GM18519 (cell line): ENCODE measurements around the gene FAM200B.

ENCODE experiments used
- ATAC-seq: cut with Tn5 transposase; IDR thresholded peaks from one replicate; pipeline ENCODE4 v1.9.1; 2021; ENCODE audit warnings: mild to moderate bottlenecking, moderate library complexity; ENCODE audit not compliant: unreplicated experiment, low FRiP score

Gene FAM200B

GRCh38 chr4:15681372-15682241 is at the start of gene FAM200B:
Gene FAM200B, plus strand, starts transcription at chr4:15681827. Its CDS starts 5,151 bp downstream, at chr4:15686978.
- ATAC-seq = peak; percentile 82

- no peak for ATAC-seq
Observed at GRCh38 chr4:15636818-15637217, 44.8 kb upstream of the FAM200B start.

DNA sequence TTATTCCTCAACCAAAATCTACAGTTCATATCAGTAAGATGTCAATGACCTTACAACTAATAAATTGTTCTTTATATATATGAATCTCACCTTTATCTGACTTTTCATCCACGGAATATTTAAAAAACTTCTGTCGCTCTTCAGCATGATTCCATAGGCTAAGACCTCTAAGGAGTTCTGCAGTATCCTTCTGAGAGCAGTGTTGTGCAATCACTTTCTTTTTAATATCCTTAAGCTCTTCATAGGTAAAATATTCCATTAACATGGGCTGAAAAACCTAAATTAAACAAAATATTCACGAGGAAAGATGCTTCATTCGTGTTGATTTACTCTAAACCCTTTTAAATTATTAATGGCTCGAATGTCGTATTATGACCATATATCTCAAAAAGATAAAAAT is 43.2 kb upstream of the FAM200B start:
- ATAC-seq = no peak

GRCh38 chr4:15648600-15648999 is 33.0 kb upstream of the FAM200B start:
- ATAC-seq = peak; percentile 63

GRCh38 chr4:15649914-15650545 is 31.6 kb upstream of the FAM200B start:
- no peak for ATAC-seq

DNA sequence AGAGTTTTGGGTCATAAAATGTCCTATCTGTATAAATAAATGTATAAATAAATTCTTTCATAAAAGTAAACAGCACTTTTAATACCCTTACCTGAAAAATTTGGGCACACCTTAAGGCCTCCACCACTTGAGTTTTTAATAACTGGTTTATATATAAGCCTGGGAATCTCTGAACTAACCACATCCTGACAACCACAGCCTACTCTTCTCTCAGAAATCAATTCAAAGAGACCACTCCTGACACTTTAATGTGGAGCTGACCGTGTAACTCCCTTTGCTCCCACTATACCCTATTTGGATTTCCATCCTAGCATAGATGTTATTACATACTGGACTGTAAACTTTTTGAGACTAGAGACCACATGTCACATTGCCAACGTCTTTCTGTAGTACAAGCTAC is 30.0 kb upstream of the FAM200B start:
- ATAC-seq = no peak

GRCh38 chr4:15652191-15652590 is 29.4 kb upstream of the FAM200B start:
- no peak for ATAC-seq

DNA sequence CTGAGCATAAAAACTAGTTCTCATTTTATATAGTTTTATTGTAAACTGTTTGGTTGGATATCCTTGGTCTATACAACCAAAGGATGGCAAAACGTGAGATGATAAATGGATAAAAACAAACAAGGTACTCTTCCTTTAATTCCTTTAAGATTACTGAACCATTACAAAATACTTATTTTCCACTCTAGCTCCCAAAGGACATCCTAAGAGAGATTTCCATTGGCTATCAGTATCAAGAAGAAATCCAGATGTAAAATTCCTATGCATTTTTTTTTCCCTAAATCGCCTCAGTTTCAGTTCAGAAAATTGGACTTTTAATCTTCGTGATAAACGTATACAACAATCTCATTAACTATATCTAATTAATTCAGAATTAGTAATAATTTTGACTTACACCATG is 28.8 kb upstream of the FAM200B start:
- ATAC-seq = no peak

DNA sequence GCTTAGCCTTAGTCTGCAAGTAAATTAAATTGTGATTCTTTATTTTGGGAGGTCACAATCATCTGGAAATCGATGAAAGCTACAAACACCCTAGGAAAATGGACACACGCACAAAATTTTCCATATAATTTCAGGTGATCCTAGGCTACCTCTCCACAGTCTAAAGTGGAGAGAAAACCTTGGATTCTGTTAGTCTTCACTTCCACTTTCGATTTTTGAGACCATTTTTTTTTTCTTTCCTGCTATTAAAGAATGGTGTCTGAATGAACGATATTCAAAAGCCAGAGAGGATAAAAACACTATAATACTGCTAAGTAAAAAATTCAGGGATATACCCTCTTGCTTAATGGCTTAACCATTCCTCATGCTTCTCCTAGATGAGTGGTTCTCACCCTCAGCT is 28.2 kb upstream of the FAM200B start:
- no peak for ATAC-seq

DNA sequence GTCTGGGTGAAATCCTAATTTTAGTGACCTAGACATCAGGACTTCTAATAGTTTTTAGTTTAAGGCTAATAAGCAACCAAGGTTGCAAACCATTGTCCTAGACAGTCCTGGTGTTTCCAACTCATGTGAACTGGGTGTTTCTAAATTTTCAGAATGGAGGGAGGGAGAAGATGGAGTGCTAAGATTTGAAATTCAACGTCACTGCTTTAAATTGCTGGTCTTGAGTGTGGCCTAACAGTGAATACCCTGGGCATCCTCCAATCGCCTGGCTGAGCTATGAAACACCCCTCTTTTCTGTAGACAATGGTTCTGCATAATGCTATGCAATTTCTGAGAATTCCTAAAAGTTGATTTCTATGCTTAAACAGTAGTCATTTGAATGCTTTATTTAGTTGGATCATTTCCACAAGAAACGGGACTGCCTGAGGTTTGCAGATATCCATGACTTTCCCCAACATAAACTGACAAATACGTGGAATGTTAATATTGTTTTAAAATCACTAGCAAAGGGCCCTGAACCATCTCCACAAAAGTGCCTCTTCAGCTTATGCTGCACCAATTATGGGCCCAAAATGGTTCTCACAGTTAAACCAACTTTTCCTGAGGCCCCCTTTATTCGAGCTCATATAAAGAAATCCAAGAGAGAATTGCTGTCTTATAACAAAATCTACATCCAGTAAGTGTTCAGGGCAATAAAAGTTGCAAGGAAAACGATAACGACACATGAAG is 27.6 kb upstream of the FAM200B start:
- peak; percentile 27 for ATAC-seq

GRCh38 chr4:15654593-15655222 is 26.9 kb upstream of the FAM200B start:
- ATAC-seq = peak; percentile 38

GRCh38 chr4:15655223-15656037 is 26.2 kb upstream of the FAM200B start, which contains the start of gene FBXL5:
Gene FBXL5, minus strand, starts transcription at chr4:15655357. Its CDS starts 70 bp downstream, at chr4:15655287.
- peak; percentile 47 for ATAC-seq

GRCh38 chr4:15656038-15656470 is 25.6 kb upstream of the FAM200B start:
- ATAC-seq = no peak

DNA sequence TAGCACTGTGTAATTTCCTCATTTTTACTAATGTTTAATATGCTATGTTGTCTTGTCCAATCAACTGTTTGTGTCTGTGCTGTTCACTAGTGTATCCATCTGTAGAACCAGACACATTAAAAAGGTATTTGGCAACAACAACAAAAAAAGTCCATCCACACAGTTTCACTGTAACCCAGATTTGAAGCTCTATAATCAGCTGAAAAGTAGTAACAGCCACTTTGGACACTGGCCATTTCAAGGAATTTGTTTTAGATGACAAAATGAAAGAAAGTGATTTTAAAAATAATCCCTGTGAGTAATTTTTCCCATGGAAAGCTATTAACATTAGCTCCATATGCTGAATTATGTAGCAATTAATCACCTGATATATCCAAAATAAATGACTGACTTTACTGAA is 24.3 kb upstream of the FAM200B start:
- ATAC-seq = no peak

GRCh38 chr4:15658136-15658770 is 23.4 kb upstream of the FAM200B start:
- no peak for ATAC-seq

DNA sequence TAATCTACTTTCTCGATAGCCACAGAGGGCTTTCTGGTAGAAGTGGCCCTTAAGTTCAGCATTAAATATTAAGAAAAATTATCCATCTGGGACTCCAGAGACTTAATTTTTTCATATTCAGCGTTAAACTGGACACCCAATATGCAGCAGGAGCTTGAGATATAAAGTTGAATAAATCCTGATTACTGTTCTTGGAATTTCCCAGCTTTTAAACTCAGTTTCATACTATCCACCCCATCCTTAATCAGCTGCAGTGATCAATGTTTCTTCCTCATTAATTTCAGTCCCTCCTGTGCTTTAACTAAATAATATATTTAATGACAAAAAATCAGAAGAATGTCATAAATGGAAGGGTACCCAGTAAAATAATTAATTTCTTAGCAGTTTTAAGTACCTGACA is 22.8 kb upstream of the FAM200B start:
- no peak for ATAC-seq

DNA sequence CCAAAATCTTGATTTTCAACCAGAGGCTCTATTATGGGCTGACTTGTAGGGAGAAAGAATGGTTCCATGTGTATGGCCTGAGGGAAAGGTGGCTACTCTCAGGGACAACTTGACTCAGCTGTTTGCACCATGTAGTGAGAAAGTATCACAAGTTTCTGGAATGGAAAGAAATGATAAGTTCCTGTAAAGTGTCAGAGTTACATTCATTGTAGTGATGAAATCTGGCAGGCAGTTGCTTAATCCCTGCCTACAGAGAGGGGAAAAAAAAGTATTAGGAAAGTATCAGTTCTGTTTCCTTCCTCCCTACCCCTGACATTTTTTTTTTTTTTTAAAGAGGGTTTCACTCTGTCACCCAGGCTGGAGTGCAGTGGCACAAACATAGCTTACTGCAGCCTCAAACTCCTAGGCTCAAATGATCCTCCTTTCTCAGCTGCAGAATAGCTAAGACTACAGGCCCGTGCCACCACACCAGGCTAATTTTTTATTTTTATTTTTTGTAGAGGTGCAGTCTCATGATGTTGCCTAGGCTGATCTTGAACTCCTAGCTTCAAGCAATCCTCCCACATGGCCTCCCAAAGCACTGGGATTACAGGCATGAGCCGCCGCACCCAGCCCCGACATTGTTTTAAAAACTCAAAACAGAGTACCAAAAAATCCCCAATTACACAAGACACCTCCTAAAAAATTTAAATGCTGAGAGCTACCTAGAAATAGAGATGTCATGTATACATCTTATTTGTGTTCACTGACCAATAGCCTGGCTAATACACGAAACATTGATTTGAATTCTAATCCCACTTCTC is 21.7 kb upstream of the FAM200B start:
- ATAC-seq = no peak

DNA sequence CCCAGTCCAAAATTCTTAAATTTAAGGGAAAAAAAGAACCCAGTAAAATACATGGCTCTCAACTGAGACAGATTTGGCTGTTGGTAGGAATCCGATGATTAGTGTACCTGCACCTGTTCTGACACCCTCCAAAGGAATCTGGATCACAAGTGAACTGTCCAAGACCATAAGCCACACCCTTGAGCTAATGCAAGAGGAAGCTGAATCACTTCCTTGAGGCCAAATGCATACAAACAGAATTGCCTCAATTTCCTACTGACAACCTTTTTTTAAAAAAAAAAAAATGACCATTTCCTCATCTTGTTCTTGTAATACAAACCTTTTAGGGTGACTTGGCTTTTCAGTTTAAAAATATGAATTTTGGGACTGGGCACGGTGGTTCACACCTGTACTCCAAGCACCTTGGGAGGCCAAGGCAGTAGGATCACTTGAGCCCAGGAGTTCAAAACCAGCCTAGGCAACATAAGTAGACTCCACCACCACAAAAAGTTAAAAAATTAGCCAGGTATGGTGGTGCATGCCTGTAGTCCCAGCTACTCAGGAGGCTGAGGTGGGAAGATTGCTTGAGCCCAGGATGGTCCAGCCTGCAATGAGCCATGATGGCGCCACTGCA is 15.8 kb upstream of the FAM200B start:
- no peak for ATAC-seq
